GM12878 (cell line): ENCODE data around the gene GARS1.

Experiments
- CTCF ChIP-seq, 3 experiments: IDR thresholded peaks in 2 of 3; conservative IDR thresholded peaks in 1 of 3; 2 replicates each; pipeline ENCODE4 v1.5.1; 2011; ENCODE audit warnings: low read depth in 3 of 3, low read length in 3 of 3, mild to moderate bottlenecking in 3 of 3, control low read depth in 2 of 3, moderate library complexity in 2 of 3, inconsistent platforms in 1 of 3, mixed read lengths in 1 of 3; ENCODE audit not compliant: control insufficient read depth in 2 of 3, insufficient read depth in 1 of 3; ENCODE audit errors: extremely low read depth in 1 of 3
- E2F8 ChIP-seq: fragments of 450-650 bp; IDR thresholded peaks from 2 replicates; pipeline ENCODE4 v1.6.1; 2018; ENCODE audit warnings: mild to moderate bottlenecking, low read depth, moderate library complexity; ENCODE audit not compliant: partially characterized antibody
- EP300 ChIP-seq, 2 experiments: fragments of 150-350 bp in 1 of 2; IDR thresholded peaks; 2 replicates each; pipeline ENCODE4 v1.6.1; 2011 to 2012; ENCODE audit warnings: low read depth in 2 of 2, low read length in 2 of 2, borderline replicate concordance in 1 of 2, improper control_type of control experiment in 1 of 2, inconsistent platforms in 1 of 2; ENCODE audit not compliant: control insufficient read depth in 1 of 2
- EZH2 ChIP-seq: IDR thresholded peaks from 2 replicates; pipeline ENCODE4 v1.6.1; 2012; ENCODE audit warnings: low read depth, mild to moderate bottlenecking, control low read depth, inconsistent platforms, low read length, borderline replicate concordance; ENCODE audit not compliant: control insufficient read depth
- PAX8 ChIP-seq: fragments of 450-650 bp; IDR thresholded peaks from 2 replicates; pipeline ENCODE4 v1.6.1; 2017; ENCODE audit warnings: mild to moderate bottlenecking, moderate library complexity
- POLR2AphosphoS5 ChIP-seq: IDR thresholded peaks from 2 replicates; pipeline ENCODE4 v1.6.1; 2011; ENCODE audit warnings: mild to moderate bottlenecking, low read length, inconsistent platforms
- REST ChIP-seq: IDR thresholded peaks from 2 replicates; pipeline ENCODE4 v1.6.1; 2012; ENCODE audit warnings: mild to moderate bottlenecking, low read depth, low read length
- RFX5 ChIP-seq: IDR thresholded peaks from 2 replicates; pipeline ENCODE4 v1.6.1; 2011; ENCODE audit warnings: low read depth, low read length, improper control_type of control experiment
- SP1 ChIP-seq: IDR thresholded peaks from one replicate; pipeline ENCODE4 v1.6.1; 2011; ENCODE audit warnings: low read depth, low read length
- TAF1 ChIP-seq: IDR thresholded peaks from 2 replicates; pipeline ENCODE4 v1.6.1; 2011; ENCODE audit warnings: mild to moderate bottlenecking, low read depth, low read length, borderline replicate concordance
- TF ChIP-seq, protein P1 (sequence below): IDR thresholded peaks from 2 replicates; pipeline ENCODE4 v1.6.1; 2012; ENCODE audit warnings: low read depth, low read length, improper control_type of control experiment

GRCh38 chr7:30634193-30634626, 39.5 kb downstream of the GARS1 start:
- TF ChIP-seq TAF1 (no peak), POLR2AphosphoS5 (no peak), E2F8 (no peak), RFX5 (no peak), PAX8 (no peak), SP1 (no peak), EZH2 (no peak), EP300 (IDR thresholded peaks at IDR 0.05; ENCODE audit: borderline replicate concordance in 1 of 2, control insufficient read depth in 1 of 2, low read depth in 2 of 2, low read length in 2 of 2) (no peak), CTCF (IDR thresholded peaks at IDR 0.05 in 2 of 3, conservative IDR thresholded peaks at IDR 0.05 in 1 of 3; ENCODE audit: control insufficient read depth in 2 of 3, extremely low read depth in 1 of 3, insufficient read depth in 1 of 3, low read depth in 3 of 3, low read length in 3 of 3) (no peak), REST (no peak)
- TF ChIP-seq, protein P1, sequence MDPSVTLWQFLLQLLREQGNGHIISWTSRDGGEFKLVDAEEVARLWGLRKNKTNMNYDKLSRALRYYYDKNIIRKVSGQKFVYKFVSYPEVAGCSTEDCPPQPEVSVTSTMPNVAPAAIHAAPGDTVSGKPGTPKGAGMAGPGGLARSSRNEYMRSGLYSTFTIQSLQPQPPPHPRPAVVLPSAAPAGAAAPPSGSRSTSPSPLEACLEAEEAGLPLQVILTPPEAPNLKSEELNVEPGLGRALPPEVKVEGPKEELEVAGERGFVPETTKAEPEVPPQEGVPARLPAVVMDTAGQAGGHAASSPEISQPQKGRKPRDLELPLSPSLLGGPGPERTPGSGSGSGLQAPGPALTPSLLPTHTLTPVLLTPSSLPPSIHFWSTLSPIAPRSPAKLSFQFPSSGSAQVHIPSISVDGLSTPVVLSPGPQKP = no peak
